Choroid plexus epithelial cell (primary cell): ENCODE results near the gene PIK3R6.
A peak's percentile ranks its signal among the peaks of the same experiment; 100 is the strongest.

Source experiments
- DNase-seq: peaks from one replicate; pipeline ENCODE4 v3.0.0-alpha.2; 2010; ENCODE audit warnings: low read depth
- H3K4me3 ChIP-seq: 2 replicates; pipeline ENCODE4 v1.5.1; 2011; ENCODE audit warnings: low read depth, mild to moderate bottlenecking, control low read depth, low read length, moderate library complexity
- CTCF ChIP-seq: conservative IDR thresholded peaks from 2 replicates; pipeline ENCODE4 v1.5.1; 2011; ENCODE audit warnings: low read depth, mild to moderate bottlenecking, control low read depth, inconsistent platforms, low read length, moderate library complexity

Gene PIK3R6

GRCh38 chr17:8832711-8833352, 34.6 kb downstream of the PIK3R6 start:
- no peak for DNase-seq
- TF ChIP-seq CTCF = peak; percentile 18
- no peak overlapping the region for H3K4me3 ChIP-seq

GRCh38 chr17:8831234-8831849, 36.1 kb downstream of the PIK3R6 start:
- no peak for DNase-seq
- TF ChIP-seq CTCF = no peak
- H3K4me3 ChIP-seq = no peak overlapping the region

- no peak for TF ChIP-seq CTCF
- no peak for DNase-seq
- H3K4me3 ChIP-seq = no peak overlapping the region
These were observed 37.3 kb downstream of the PIK3R6 start for GRCh38 chr17:8830141-8830540.

- no peak for DNase-seq
- TF ChIP-seq CTCF = no peak
- H3K4me3 ChIP-seq = no peak overlapping the region
These were observed 38.2 kb downstream of the PIK3R6 start for GRCh38 chr17:8829036-8829941.

GRCh38 chr17:8828517-8828875, 39.0 kb downstream of the PIK3R6 start:
- no peak overlapping the region for H3K4me3 ChIP-seq
- no peak for TF ChIP-seq CTCF
- no peak for DNase-seq

GRCh38 chr17:8826808-8827435, 40.6 kb downstream of the PIK3R6 start:
- no peak overlapping the region for H3K4me3 ChIP-seq
- DNase-seq = no peak
- no peak for TF ChIP-seq CTCF
